ENCODE data around the gene SLC2A5.

GRCh38 chr1:9031484-9032259 lies 37.8 kb downstream of the SLC2A5 start:
- TF ChIP-seq SUZ12 (IDR thresholded peaks at IDR 0.05; ENCODE audit: extremely low read depth, insufficient read depth, insufficient read length) (no peak), YY1 (IDR thresholded peaks at IDR 0.05; ENCODE audit: insufficient read depth, insufficient read length) (no peak)
